HepG2 (cell line): ENCODE results near the gene TMTC4. TPM values are rescaled to one million over a fixed set of nuclear protein-coding genes. Genes with fewer than 3 reads are reported as not detected.

ENCODE experiments used
- ATAC-seq: fragments of 200-7000 bp; cut with Tn5 transposase; 3 replicates; pipeline ENCODE4 v1.9.1; 2020; ENCODE audit warnings: mild to moderate bottlenecking, moderate library complexity
- BruUV-seq: library from RNA; stranded (reverse); fragments of 400-500 nt; replicated peaks from 2 replicates; lab custom pipeline; 2021; lab: Mats Ljungman, UMichigan
- CTCF ChIA-PET: fragments of 300-600 bp; formaldehyde crosslinking; extraction: SDS; loops from one replicate; lab custom pipeline; 2021; ENCODE audit warnings: low total read pairs, inconsistent platforms, low intra/inter-chr PET ratio; lab: Yijun Ruan, JAX
- POLR2A ChIA-PET: fragments of 350-600 bp; sonication (Branson Sonifier 250); formaldehyde crosslinking; loops from one replicate; lab custom pipeline; 2020; ENCODE audit warnings: antibody characterized with exemption, inconsistent platforms; lab: Yijun Ruan, JAX
- DNase-seq: peaks from one replicate; pipeline ENCODE4 v3.0.0-alpha.2; 2015; ENCODE audit warnings: low spot score
- FAIRE-seq: peaks from 3 replicates; lab custom pipeline; 2011; peaks lifted over from hg19 to GRCh38; lab: Jason Lieb, UNC
- H2AFZ ChIP-seq: one replicate; pipeline ENCODE4 v1.6.1; 2011; ENCODE audit warnings: low read length, inconsistent platforms
- H3K27ac ChIP-seq: fragments of 300-600 bp; 3 replicates; pipeline ENCODE4 v1.8.0; 2011; ENCODE audit warnings: mixed run types, mild to moderate bottlenecking, mixed read lengths, low read length, inconsistent platforms; ENCODE audit not compliant: insufficient read depth; ENCODE audit errors: extremely low read length
- H3K27me3 ChIP-seq, 2 experiments: fragments of 200-600 bp in 1 of 2; 2 replicates in 1 of 2; 3 replicates in 1 of 2; pipeline versions ENCODE4 v1.6.0 to v1.8.0; 2011; ENCODE audit warnings: low read length in 2 of 2, mild to moderate bottlenecking in 2 of 2, moderate library complexity in 2 of 2, inconsistent platforms in 1 of 2; ENCODE audit not compliant: insufficient read depth in 2 of 2, control insufficient read depth in 1 of 2
- H3K36me3 ChIP-seq, 2 experiments: fragments of 200-600 bp in 1 of 2; replicated peaks in 1 of 2; 2 replicates in 1 of 2; 3 replicates in 1 of 2; pipeline versions ENCODE4 v1.5.1 to v1.8.0; 2011; ENCODE audit warnings: low read length in 2 of 2, inconsistent platforms in 1 of 2; ENCODE audit not compliant: insufficient read depth in 2 of 2, control insufficient read depth in 1 of 2
- H3K4me1 ChIP-seq: 2 replicates; pipeline ENCODE4 v1.5.1; 2012; ENCODE audit warnings: low read length, inconsistent platforms; ENCODE audit not compliant: insufficient read depth
- H3K4me2 ChIP-seq: 2 replicates; pipeline ENCODE4 v1.6.0; 2011; ENCODE audit warnings: low read depth, low read length, inconsistent platforms
- H3K4me3 ChIP-seq, 3 experiments: fragments of 200-600 bp in 1 of 3; sonication (generic), shearing (Covaris generic) in 1 of 3; replicated peaks in 1 of 3; 2 replicates each; pipeline ENCODE4 v1.5.1; 2011 to 2016; ENCODE audit warnings: low read length in 3 of 3, inconsistent platforms in 2 of 3, low read depth in 2 of 3, mild to moderate bottlenecking in 2 of 3, control low read depth in 1 of 3, mixed read lengths in 1 of 3; ENCODE audit not compliant: insufficient read depth in 1 of 3
- H3K79me2 ChIP-seq: one replicate; pipeline ENCODE4 v1.6.1; 2011; ENCODE audit warnings: low read length, inconsistent platforms; ENCODE audit not compliant: insufficient read depth
- H3K9ac ChIP-seq: 2 replicates; pipeline ENCODE4 v1.6.0; 2011; ENCODE audit warnings: mild to moderate bottlenecking, low read depth, low read length, inconsistent platforms; ENCODE audit not compliant: insufficient read depth
- H3K9me3 ChIP-seq: 2 replicates; pipeline ENCODE4 v1.5.1; 2012; ENCODE audit warnings: mild to moderate bottlenecking, low read length
- H4K20me1 ChIP-seq: 2 replicates; pipeline ENCODE4 v1.6.0; 2011; ENCODE audit warnings: inconsistent platforms, mild to moderate bottlenecking, low read length, moderate library complexity; ENCODE audit not compliant: insufficient read depth
- ARNT2 ChIP-seq: sonication (generic); formaldehyde crosslinking; IDR thresholded peaks from 2 replicates; pipeline ENCODE4 v1.8.0; 2022; ENCODE audit warnings: mild to moderate bottlenecking, low read depth, missing genetic modification reagents, moderate library complexity
- NFE2L1 ChIP-seq: sonication (generic); formaldehyde crosslinking; IDR thresholded peaks from 2 replicates; pipeline ENCODE4 v1.4.0; 2020; ENCODE audit warnings: missing genetic modification reagents, mild to moderate bottlenecking, borderline replicate concordance
- NR2F1 ChIP-seq, 2 experiments: fragments of 450-650 bp in 1 of 2; formaldehyde crosslinking in 1 of 2; IDR thresholded peaks; 2 replicates each; pipeline versions ENCODE4 v1.5.0 to v1.6.1; 2016 to 2020; ENCODE audit warnings: mild to moderate bottlenecking in 1 of 2, missing compliant biosample characterization in 1 of 2, missing genetic modification reagents in 1 of 2, moderate library complexity in 1 of 2
- SRSF1 ChIP-seq: fragments of 200-400 bp; formaldehyde crosslinking; optimal IDR thresholded peaks from 2 replicates; pipeline ENCODE3; 2017; ENCODE audit warnings: mild to moderate bottlenecking, low read depth, low read length, moderate library complexity
- ZNF446 ChIP-seq: sonication (generic); formaldehyde crosslinking; IDR thresholded peaks from 2 replicates; pipeline ENCODE4 v1.5.0; 2020; ENCODE audit warnings: mild to moderate bottlenecking, missing genetic modification reagents
- ZSCAN20 ChIP-seq: sonication (generic); formaldehyde crosslinking; IDR thresholded peaks from 2 replicates; pipeline ENCODE4 v1.4.0; 2020; ENCODE audit warnings: missing genetic modification reagents, mild to moderate bottlenecking, borderline replicate concordance
- WGBS: methylation state at CpG from one replicate; pipeline ENCODE4 v1.1.6; 2017; ENCODE audit warnings: low lambda C conversion rate; 5-methylcytosine and 5-hydroxymethylcytosine counted together
- in situ Hi-C: cut with HindIII; loops from 2 replicates; pipeline ENCODE4 v1.10.0; 2017; ENCODE audit warnings: low pct_unique_long_range_greater_than_20kb; ENCODE audit not compliant: extremely low pct_ligation_motif_present
- intact Hi-C: fragments of 100-400 bp; cut with micrococcal nuclease; formaldehyde crosslinking; loops from one replicate; pipeline ENCODE4 v1.10.0; 2022; ENCODE audit not compliant: unreplicated experiment
- polyA plus RNA-seq, 8 experiments: library from polyadenylated mRNA; depleted of rRNA in 3 of 8; stranded (reverse) in 7 of 8; unstranded in 1 of 8; fragments of >200 nt; fragmentation: Illumina TruSeq in 4 of 8; extraction: Trizol in 4 of 8; gene quantifications; 2 replicates each; pipeline versions ENCODE4 v1.2.1 to v1.2.3, GENCODE V29; 2011 to 2016; ENCODE audit warnings: low read depth in 4 of 8, missing spikeins in 1 of 8, mixed read lengths in 1 of 8; ENCODE audit not compliant: insufficient read depth in 1 of 8
- total RNA-seq, 5 experiments: library from RNA; depleted of rRNA; stranded (reverse); fragments of >200 nt; fragmentation: Illumina TruSeq; extraction: Trizol; gene quantifications; 2 replicates each; pipeline ENCODE4 v1.2.3, GENCODE V29; 2016; ENCODE audit warnings: low read depth in 1 of 5
- TF ChIP-seq, protein P1 (sequence below): sonication (generic); formaldehyde crosslinking; IDR thresholded peaks from 2 replicates; pipeline ENCODE4 v1.8.0; 2023; ENCODE audit warnings: mild to moderate bottlenecking, missing genetic modification reagents
- TF ChIP-seq, protein P2 (sequence below): IDR thresholded peaks from 2 replicates; pipeline ENCODE4 v1.6.1; 2012; ENCODE audit warnings: inconsistent platforms
- TF ChIP-seq, protein P3 (sequence below): sonication (generic); formaldehyde crosslinking; IDR thresholded peaks from 2 replicates; pipeline ENCODE4 v1.4.0; 2020; ENCODE audit warnings: missing genetic modification reagents
- TF ChIP-seq, protein P4 (sequence below): sonication (generic); formaldehyde crosslinking; IDR thresholded peaks from 2 replicates; pipeline ENCODE4 v1.4.0; 2020; ENCODE audit warnings: mild to moderate bottlenecking, missing genetic modification reagents
- TF ChIP-seq, protein P5 (sequence below): sonication (generic); formaldehyde crosslinking; IDR thresholded peaks from 2 replicates; pipeline ENCODE4 v1.5.1; 2020; ENCODE audit warnings: mild to moderate bottlenecking, moderate library complexity, missing genetic modification reagents

The TMTC4 gene
- total and polyA plus RNA-seq, 2 of the 13 experiments (the other 11 are each of a cell fraction or from before 2014, with no cell fraction given): 16.0 to 22.6 TPM

DNA sequence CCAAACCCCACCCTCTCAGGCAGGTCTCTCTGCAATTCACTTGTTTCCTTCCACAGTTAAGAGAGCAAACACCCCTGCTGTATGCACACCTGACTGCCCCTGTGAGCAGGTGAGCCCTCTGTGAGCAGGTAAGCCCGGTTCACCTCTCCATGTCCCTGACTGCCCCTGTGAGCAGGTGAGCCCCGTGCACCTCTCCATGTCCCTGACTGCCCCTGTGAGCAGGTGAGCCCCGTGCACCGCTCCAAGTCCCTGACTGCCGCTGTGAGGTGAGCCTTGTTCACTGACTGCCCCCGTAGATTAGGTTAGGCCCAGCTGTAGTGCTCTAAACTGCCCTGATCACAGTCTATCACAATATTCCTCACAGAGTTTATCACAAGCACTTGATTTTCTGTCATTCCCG is 29.2 kb downstream of the TMTC4 start (continued):
- no peak for TF ChIP-seq NFE2L1

DNA sequence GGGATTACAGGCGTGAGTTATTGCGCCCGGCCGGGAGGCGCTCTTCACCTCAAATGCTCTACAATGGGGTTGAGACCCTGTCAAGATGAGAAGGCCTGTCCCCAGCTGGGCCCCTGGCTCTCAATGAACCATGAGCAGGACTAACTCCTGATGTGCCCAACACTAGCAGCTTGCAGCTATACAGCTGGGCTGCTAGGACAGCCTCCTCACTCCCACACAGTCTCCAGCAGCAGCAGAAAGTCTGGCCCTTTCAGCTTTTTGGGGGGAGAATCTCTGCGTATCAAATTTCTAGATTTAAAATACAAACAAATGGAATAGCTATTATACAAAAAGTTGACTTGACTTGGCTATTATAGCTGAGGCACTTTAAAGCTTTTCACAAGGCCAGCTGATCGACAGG is 30.2 kb downstream of the TMTC4 start:
- Histone ChIP-seq H3K9me3 (no peaks in the 10 kb centered on the region), H3K4me1 (no peaks in the 10 kb centered on the region), H2AFZ (no peak overlapping the region), H4K20me1 (no peaks in the 10 kb centered on the region), H3K9ac (no peak overlapping the region), H3K36me3 (peaks cover 1 to 21% of the 10 kb centered on the region in 2 experiments; a peak in 2 of 5 replicates), H3K27ac (no peak overlapping the region), H3K4me3 (no peak overlapping the region), H3K4me2 (no peak overlapping the region), H3K27me3 (no peaks in the 10 kb centered on the region), H3K79me2 (no peaks in the 10 kb centered on the region)
- DNase-seq: no peak
- intact Hi-C loops (no loop called here), in situ Hi-C loops (no loop called here)
- WGBS: 98% methylated on average over 7 of the region's 7 CpGs
- no TSS peak for BruUV-seq
- ChIA-PET POLR2A (no interaction called here), CTCF (no interaction called here)
- ATAC-seq: no peak
- FAIRE-seq: no peak
- TF ChIP-seq, protein P1, sequence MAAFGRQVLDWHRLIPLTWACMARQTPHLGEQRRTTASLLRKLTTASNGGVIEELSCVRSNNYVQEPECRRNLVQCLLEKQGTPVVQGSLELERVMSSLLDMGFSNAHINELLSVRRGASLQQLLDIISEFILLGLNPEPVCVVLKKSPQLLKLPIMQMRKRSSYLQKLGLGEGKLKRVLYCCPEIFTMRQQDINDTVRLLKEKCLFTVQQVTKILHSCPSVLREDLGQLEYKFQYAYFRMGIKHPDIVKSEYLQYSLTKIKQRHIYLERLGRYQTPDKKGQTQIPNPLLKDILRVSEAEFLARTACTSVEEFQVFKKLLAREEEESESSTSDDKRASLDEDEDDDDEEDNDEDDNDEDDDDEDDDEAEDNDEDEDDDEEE (CRISPR knock-in tag): no peak
- TF ChIP-seq, protein P2, sequence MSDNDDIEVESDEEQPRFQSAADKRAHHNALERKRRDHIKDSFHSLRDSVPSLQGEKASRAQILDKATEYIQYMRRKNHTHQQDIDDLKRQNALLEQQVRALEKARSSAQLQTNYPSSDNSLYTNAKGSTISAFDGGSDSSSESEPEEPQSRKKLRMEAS: no peak
- TF ChIP-seq, protein P3, sequence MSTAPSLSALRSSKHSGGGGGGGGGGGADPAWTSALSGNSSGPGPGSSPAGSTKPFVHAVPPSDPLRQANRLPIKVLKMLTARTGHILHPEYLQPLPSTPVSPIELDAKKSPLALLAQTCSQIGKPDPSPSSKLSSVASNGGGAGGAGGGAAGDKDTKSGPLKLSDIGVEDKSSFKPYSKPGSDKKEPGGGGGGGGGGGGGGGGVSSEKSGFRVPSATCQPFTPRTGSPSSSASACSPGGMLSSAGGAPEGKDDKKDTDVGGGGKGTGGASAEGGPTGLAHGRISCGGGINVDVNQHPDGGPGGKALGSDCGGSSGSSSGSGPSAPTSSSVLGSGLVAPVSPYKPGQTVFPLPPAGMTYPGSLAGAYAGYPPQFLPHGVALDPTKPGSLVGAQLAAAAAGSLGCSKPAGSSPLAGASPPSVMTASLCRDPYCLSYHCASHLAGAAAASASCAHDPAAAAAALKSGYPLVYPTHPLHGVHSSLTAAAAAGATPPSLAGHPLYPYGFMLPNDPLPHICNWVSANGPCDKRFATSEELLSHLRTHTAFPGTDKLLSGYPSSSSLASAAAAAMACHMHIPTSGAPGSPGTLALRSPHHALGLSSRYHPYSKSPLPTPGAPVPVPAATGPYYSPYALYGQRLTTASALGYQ: no peak
- TF ChIP-seq NR2F1 (CRISPR knock-in tag; IDR thresholded peaks at IDR 0.05) (no peak), SRSF1 (no peak), ZNF446 (CRISPR knock-in tag) (no peak), ARNT2 (CRISPR knock-in tag) (no peak), ZSCAN20 (no peak)
- TF ChIP-seq, protein P4, sequence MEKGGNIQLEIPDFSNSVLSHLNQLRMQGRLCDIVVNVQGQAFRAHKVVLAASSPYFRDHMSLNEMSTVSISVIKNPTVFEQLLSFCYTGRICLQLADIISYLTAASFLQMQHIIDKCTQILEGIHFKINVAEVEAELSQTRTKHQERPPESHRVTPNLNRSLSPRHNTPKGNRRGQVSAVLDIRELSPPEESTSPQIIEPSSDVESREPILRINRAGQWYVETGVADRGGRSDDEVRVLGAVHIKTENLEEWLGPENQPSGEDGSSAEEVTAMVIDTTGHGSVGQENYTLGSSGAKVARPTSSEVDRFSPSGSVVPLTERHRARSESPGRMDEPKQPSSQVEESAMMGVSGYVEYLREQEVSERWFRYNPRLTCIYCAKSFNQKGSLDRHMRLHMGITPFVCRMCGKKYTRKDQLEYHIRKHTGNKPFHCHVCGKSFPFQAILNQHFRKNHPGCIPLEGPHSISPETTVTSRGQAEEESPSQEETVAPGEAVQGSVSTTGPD (CRISPR knock-in tag): no peak
- TF ChIP-seq, protein P5, sequence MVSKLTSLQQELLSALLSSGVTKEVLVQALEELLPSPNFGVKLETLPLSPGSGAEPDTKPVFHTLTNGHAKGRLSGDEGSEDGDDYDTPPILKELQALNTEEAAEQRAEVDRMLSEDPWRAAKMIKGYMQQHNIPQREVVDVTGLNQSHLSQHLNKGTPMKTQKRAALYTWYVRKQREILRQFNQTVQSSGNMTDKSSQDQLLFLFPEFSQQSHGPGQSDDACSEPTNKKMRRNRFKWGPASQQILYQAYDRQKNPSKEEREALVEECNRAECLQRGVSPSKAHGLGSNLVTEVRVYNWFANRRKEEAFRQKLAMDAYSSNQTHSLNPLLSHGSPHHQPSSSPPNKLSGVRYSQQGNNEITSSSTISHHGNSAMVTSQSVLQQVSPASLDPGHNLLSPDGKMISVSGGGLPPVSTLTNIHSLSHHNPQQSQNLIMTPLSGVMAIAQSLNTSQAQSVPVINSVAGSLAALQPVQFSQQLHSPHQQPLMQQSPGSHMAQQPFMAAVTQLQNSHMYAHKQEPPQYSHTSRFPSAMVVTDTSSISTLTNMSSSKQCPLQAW: no peak
